Umbilical cord (tissue), 2 donors: ENCODE data around the gene MSI2. TPM values are rescaled to one million over a fixed set of nuclear protein-coding genes. Genes with fewer than 3 reads are reported as not detected.
A peak's percentile ranks its signal among the peaks of the same experiment; 100 is the strongest.

ENCODE experiments used
- DNase-seq: peaks from one replicate; pipeline ENCODE4 v3.0.0-alpha.2; 2015; ENCODE audit warnings: low spot score
- total RNA-seq: library from RNA; depleted of rRNA; stranded (reverse); fragments of >200 nt; gene quantifications from one replicate; pipeline ENCODE4 v1.2.3, GENCODE V29; 2014; ENCODE audit warnings: low replicate concordance; ENCODE audit not compliant: insufficient read depth

Gene MSI2
- total RNA-seq, 1 donor from 2014 or later, result 62.6 TPM

DNA sequence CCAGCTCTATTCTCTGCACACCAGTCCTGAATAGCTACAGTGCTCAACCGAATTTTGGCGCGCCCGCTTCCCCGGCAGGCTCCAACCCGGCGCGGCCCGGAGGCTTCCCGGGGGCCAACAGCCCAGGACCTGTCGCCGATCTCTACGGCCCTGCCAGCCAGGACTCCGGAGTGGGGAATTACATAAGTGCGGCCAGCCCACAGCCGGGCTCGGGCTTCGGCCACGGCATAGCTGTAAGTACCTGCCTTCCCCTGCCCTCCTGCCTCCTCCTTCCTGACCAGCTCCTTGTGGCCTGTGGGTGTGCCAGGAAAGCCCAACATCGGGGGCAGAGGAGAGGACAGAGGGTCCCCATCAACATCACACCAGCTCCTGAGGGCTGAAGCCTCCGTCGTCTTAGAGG lies 418.6 kb downstream of the MSI2 start:
- DNase-seq, result no peak

DNA sequence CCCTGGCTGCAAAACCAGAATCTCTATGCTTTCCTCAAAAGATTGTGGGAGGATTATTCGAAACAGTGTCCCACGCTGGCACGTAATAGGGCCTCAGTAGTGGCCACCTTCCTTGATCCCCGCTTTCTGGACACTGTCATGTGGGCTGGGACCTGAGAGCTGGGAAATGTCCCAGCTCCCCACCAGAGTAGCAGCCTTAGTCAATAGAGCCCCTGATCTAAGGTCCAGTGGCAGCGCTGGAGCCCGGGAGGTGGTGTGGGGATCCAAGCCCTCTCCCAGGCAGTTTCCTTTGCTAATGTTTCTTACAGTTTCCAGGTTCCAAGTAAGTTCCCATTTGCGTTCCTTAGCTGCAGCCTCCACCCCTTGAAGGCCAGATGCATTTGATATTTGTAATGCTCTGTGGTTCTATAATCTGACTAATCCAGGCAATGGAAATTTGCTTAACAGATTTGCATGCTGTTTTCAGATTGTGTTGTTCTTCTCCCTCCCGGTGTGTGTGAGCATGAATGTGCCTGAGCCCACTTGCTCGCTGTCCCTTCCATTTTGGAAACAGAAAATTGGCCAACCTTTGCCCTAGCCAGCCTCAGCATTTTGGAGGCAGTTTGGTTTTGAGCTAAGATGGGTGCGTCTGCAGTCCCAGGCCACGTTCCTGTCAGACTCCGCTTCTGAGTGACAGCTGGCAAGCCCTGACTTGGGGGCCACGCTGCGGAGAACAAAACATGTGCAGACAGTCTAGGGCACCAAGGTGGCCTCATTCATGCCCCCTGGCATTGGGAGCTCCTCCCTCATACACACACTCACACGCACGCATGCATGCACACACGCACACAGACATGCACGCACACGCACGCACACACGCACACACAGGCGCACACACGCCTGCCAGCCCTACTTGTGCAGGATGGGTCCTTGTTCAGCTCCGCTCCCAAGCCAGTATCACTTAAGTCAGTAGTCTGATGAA lies 419.4 kb downstream of the MSI2 start:
- DNase-seq, result peak; percentile 22

DNA sequence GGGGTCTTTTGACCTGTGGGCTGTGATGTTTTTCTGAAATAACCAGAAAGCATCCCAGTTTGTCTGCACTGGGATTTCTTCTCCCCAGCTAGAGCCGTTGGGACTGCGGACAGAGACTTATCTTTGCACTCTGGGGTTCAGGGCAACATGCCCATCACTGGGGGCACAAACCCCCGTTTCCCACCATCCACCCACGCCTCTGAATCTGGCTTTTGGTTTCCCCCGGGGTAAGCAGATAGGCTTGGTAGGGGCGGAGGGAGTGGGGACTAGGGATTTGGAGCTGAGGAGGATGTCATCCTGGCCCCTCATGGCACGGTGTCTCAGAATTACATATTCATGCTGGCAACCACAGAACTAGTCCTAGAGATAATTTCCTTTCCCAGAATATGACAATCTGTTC lies 420.2 kb downstream of the MSI2 start:
- no peak for DNase-seq

DNA sequence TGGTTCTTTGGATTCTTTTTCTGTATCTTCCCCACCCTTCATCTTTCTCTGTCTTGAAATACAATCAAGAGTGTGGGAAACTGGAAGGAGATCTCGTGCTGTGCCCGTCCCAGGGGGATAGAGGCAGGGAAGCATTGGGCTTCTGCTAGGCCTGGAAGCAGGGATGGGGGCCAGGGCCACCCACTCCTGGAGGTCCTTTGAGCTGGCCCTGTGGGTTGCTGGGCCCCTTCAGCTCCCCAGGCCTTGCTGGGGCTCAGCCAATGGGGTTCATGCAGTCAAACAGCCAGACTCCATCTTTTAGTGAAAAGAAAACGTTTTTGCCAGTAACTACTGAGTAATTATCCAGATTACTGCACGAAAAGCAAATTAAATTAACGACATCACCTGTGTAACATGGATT lies 421.0 kb downstream of the MSI2 start:
- no peak for DNase-seq

DNA sequence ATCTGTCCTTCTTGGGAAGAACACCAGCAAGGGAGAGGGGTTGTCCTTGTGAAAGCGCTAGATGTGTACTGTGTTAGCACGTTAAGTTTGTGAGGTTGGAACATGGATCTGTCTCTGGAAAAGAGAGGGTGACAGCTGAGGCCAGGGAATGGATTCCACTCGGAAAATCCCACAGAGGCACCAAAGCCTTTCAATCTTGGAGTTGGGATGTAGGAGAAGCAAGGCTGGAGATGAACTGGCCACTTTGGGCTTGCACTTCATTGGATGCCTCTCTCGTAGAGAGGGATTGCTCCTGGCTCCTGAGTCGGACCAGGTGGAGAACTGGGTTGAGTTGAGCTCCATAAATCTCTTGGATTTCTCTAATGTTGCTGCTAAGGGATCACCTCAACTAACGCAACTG lies 421.5 kb downstream of the MSI2 start:
- no peak for DNase-seq

DNA sequence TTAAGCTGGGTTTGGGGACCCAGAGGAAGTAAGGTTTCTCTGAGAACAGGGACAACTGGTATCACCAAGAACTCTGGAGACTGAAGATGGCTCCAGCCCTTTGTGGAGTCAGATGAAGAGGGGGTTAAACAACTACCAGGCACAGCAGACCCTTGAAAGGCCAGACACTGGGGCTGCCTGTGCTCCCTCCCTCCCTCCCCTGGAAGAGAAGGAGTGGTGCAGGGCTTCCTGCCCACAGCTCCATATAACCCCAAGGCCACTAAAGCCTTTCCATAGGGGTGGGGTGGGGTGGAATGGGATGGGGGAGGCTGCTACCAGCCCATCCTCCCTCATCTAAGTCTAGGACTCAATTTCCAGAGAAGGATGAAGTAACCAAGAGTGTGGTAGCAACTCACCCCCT lies 422.1 kb downstream of the MSI2 start:
- no peak for DNase-seq

DNA sequence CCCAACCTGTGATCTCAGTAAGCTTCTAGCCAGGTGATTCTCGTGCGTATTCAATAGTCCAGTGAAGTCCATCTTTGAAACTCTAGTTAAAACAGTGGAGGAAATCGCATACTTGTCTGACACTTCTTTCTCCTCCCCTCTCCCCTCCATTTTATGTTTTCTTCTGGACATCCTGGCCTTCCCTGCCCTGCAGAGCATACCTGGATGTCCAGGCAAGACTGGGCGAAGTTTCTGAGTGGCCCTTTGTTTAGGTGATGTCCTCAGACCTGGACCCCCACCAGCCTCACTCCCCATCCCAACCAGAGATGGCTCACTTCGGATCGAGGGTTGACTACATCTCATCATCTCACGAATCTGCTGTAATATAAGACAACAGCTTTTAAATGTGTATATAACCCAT lies 423.0 kb downstream of the MSI2 start:
- no peak for DNase-seq

DNA sequence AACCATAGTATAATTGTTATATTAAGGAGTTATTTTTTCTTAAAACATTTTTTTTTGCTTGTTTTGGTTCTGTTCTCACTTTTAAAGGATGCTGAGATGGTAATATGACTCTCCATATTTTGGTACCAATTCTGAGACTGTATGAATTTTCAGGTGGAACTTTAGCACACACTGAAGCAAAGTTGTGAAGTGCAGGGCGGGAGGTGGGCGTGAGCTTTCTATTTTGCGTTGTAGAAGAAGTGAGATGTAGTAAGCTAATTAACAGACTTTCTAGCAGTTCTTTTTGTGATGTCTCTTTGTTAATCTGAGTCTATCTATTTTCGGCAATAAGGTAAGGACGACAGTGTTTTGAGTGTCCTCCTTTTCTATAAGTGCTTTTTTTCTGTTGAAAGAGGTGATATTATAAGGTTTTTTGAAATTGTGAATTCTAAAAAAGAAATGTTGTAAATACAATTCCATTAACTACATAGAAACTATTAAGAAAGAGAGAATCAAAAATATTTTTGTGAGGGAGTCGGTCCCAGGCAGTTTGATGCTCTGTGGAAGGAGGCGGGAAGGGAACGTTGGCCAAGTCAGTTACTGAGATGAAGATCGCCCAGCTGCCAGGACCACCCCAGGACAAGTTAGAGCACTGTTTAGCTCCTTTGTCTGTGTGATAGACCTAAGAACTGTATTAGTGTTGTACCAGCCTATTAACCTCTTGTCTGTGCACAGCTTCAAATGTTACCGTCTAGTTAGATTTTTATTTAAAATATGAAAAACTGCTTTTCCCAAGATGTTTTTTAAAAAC lies 423.8 kb downstream of the MSI2 start:
- DNase-seq, result no peak

DNA sequence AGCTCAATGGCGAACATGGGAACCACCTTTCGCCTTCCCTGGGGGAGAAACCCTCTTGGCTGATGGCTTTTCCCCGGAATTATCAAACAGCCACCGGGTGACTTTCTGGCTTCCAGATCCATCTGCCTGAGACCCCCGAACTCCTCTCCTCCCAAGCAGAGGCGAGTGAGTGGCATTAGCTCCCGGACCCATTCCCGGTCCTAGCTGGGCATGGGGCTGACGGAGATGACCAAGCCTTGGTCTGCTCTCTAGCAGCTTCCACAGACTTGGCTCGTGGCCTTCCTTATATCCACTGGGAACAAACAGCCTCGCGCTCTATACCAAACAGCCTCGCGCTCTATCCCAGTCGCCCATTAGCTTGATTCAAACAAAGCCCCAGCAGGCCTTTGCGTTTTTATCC lies 426.4 kb downstream of the MSI2 start:
- no peak for DNase-seq

DNA sequence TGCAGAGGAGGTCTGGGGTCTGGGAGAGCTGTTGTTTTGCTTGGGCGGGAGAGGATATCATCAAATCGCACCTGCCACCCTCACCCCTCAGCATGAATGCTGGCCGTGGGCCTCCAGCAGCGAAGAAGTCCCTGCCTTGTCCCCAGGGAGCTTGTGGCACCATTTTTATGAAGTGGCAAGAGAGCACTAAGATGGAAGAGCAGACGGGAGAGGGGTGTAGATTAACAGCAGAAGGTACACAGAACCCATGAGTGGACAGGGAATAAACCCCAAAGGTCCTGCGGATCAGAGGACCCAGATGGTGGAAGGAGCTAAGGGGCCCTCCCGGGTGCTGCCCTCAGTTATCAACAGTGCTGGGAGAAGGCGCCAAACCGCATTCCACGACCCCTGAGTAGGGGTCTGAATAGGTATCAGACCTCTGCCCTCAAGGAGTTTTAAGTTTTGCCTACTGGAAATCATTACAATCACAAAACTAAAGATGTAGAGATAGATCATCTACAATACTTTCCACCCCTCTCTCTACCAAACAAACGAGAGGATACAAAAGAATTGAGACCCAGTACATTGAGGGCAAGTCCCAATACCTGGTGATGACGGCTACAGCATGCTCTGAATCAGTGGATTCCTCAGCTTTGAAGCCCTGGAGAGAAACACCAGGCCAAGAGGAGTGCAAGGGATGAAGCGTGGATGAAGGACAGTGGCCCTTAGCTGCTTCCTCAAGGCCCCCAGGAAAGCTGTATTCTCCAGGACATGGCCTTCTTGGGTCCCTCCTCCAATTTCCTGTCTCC lies 428.6 kb downstream of the MSI2 start:
- no peak for DNase-seq

DNA sequence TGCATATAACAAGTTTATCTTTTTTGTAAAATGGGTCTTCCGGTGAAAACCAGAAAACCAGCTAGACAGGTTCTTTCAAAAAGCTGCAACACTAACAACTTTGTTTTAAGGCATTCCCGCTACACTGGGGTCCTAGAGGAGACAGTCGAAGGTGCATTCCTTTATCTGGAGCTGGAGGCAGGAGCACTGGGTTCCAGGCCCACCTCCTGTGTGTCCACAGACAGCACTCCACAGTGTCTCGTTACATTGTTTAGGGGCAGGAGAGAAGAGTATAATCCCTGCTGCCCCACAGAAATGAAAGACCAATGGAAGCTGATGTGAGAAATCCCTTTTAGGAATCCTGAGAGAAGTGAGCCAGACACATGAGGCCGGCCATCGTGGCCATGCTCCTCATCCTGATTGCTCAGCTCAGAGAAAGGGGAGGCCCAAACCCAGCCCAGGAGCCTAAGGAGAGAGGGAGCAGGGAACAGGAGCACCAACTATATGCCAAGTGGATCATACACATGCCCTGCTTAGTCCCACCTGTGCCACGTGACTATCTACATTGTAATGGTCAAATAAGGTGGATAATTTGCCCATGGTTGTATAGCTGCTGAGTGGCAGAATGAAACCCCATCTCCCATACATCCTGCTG lies 429.3 kb downstream of the MSI2 start:
- peak; percentile 45 for DNase-seq

DNA sequence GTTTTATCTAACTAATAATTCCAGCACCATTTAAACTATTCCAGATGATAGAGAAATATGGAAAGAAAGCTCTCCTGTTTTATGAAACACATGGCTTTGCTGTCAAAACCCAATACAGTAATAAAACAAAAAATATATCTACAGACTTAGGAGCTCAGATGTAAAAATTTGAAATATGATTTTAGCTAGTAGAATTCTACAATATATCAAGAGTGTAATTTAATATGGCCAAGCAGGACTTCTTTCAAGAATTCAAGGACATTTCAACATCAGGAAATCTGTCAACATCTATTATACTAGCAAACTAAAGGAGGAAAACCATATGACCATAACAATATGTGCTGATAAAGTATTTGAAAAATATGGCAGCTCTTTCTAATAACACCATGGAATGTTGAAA lies 431.3 kb downstream of the MSI2 start:
- peak; percentile 42 for DNase-seq

DNA sequence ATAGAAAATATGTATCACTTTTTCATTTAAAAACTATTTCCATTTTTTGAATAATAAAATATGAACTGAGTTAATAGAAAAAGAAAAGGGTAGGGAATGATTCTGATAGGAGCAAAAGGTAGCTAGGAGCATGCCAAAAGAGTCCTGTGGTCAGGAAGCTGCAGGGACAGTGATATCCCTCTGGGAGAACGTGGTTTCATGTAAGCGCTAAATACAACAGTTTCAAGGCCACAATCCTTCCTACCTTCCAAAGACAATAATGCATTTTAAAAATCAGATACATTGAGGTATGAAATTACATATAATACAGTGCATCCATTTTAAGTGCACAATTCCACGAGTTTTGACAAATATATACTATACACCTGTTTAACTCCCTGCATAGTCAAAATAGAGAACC lies 432.9 kb downstream of the MSI2 start:
- no peak for DNase-seq

DNA sequence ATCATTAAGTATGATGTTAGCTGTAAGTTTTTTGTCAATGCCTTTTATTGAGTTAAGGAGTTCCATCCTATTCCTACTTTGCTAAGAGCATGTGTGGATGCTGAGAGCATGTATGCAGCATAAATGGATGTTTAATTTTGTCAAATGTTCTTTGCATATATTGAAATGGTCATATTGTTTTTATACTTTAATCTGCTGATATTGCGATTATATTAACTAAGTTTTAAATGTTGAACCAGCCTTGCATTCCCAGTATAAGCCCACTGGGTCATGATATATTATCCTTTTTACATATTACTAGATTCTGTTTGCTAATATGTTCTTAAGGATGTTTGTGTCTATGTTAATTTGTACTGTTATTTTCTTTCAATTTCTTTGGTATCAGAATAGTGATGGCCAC lies 435.6 kb downstream of the MSI2 start:
- no peak for DNase-seq

DNA sequence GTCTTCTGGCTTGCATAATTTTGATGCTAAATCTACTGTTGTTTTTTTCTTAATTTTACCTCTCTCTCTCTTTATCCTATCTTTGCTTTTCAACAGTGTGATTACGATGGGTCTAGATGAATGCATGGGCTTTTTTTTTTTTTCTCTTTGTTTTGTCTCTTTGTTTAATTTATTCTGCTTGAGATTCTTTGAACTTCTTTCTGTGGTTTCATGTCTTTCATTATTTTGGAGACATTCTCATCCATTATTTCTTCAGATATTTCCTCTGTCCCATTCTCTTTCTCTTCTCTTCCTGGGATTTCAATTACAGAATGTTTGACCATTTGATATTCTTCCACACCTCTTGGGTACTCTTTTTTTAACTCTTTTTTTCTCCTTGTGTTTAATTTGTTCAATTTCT lies 436.4 kb downstream of the MSI2 start:
- DNase-seq, result no peak

DNA sequence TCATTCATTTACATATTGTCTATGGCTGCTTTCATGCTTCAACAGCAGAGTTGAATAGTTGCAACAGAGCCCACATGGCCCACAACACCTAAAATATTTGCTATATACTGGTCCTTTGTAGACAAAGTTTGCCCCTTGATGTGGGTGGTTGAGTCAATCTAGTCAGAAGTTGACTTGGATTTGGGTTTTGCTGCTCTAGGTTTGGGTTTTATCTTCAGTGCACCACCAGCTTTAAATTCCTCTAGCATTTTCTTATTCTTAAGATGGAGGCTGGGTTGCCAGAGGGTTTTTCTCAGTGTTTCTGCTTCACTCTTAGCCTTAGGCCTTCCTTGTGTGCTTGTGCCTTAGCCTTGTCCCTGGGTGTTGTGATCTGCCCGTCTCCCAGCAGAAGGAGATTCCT lies 437.7 kb downstream of the MSI2 start:
- DNase-seq, result no peak

DNA sequence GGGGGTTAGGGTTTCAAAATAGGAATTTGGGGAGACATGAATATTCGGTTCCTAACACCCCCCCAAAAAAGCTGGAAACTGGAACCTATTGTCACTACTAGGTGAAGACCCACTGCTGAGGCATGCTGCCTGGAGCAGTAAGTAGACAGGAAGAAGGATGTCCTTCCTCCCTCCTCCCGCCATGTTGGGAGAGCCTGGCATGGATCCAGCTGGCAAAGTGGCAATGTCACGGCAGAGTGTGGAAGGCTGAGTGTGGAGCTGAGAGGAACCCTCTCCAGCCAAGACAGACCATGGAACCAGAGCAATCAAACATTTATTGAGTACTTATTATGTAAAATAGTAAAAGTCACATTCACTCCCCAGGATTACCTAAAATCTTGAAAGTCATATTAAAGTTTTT lies 439.7 kb downstream of the MSI2 start:
- no peak for DNase-seq

DNA sequence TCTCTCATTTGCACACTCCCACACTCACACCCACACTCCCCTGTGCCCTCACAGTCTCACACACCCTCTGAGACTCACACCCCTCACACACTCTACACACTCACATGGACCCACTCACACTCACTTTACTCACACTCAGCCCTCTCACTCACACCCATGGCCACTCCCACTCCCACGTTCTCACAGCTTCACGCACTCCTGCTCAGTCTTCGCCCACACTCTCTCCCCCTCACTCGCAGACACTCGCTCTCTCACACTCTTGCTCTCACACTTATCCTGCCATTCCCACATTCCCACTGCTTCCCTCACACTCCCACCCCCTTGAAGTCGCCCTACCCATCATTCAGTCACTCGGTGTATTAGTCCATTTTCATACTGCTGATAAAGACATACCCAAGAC lies 440.9 kb downstream of the MSI2 start:
- DNase-seq, result no peak

DNA sequence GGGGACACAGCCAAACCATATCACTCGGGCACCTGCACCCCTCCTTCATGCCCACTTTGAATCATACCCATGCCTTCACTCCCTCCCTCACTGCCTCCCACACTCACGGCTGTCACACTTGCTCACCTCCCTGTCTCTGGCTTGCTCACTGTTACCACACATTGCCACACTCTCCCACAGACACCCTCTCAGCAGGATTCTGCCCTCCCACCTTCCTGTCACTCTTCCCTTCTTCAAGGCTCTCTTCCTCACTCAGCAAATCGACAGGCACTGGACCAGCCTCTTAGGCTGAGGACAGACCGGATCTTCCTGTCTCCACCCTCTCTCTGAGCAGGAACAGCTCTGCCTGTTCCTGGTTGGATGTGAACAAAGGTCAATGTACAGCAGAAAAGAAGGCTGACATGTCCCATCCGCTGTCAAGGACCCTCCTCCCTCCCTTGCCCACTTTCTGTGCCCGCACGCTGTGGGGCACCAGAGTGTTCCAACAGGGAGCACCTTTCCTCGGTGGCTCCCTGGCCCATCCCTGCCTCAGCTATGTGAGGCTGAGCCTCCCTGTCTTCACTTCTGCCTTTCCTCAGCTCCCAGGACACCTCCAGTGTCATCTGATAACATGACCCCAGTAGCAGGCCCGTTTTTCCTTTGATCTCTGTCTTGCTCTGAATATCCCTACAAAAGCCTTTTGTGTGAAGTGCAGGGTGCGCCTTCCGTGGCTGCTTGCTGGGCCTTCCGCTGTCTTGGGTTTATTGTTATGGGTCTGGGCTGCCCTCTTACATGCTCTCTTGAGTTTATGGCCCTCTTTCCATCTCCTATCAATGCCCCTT lies 441.8 kb downstream of the MSI2 start:
- no peak for DNase-seq

DNA sequence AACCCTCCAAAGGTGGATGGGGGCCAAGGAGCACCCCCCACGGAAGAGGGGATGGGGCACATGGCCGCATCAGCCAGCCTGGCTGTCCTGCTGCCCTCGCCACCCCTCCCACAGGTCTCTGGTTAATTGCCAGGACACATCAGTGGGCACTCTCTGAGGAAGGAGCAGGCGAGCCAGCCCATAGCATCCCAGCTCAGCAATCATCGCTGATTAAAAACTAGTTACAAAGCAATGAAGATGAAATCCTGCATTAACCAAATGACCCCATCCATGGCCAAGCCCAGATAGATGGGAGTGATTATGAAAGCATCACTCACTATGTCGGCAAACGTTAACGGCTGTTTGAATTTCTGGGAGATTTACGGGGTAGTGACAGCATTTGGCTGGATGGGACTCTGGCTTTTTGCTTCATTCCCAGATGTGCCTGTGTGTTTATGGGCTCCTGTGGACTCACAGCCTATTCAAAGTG lies 443.5 kb downstream of the MSI2 start:
- DNase-seq, result peak; percentile 69

DNA sequence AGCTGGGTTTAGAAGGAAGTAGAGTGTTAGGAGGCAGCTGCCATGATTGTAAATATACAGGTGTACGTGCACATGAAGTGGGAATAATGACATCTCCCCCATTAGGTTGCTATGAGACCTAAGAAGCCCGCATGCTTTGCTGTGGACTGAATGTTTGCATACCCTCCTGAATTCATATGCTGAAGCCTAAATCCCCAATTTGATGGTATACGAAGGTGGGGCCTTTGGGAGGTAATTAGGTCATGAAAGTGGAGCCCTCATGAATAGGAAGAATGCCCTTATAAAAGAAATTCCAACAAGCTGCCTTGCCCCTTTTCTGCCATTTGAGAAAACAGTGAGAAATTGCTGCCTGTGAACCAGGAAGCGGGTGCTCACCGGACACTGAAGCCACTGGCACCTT lies 444.8 kb downstream of the MSI2 start:
- no peak for DNase-seq
